Rectal smooth muscle tissue (tissue), 1 donor: Measurements from ENCODE around the gene PNPLA3.

Source experiments
- H3K27ac ChIP-seq: one replicate; pipeline ENCODE4 v1.7.0; 2013; ENCODE audit warnings: low read depth, low read length, inconsistent platforms
- H3K27me3 ChIP-seq: one replicate; pipeline ENCODE4 v1.7.0; 2013; ENCODE audit warnings: low read length; ENCODE audit not compliant: control insufficient read depth, insufficient read depth
- H3K36me3 ChIP-seq: one replicate; pipeline ENCODE4 v1.7.0; 2013; ENCODE audit warnings: low read length; ENCODE audit not compliant: control insufficient read depth, insufficient read depth
- H3K4me1 ChIP-seq: one replicate; pipeline ENCODE4 v1.7.0; 2013; ENCODE audit warnings: low read length; ENCODE audit not compliant: control insufficient read depth, insufficient read depth
- H3K4me3 ChIP-seq: one replicate; pipeline ENCODE4 v1.7.0; 2013; ENCODE audit warnings: low read length
- H3K9ac ChIP-seq: one replicate; pipeline ENCODE4 v1.7.0; 2013; ENCODE audit warnings: low read length

Gene PNPLA3

GRCh38 chr22:43941449-43941848, 17.8 kb downstream of the PNPLA3 start:
- no peak overlapping the region for H3K27ac ChIP-seq
- no peak overlapping the region for H3K4me3 ChIP-seq
- no peaks in the 10 kb centered on the region for H3K27me3 ChIP-seq
- H3K9ac ChIP-seq, result no peak overlapping the region
- no peaks in the 10 kb centered on the region for H3K4me1 ChIP-seq
- H3K36me3 ChIP-seq, result no peaks in the 10 kb centered on the region

GRCh38 chr22:43944670-43945430, 21.2 kb downstream of the PNPLA3 start:
- no peak overlapping the region for H3K4me3 ChIP-seq
- H3K27ac ChIP-seq, result no peak overlapping the region
- H3K36me3 ChIP-seq, result no peaks in the 10 kb centered on the region
- H3K9ac ChIP-seq, result no peak overlapping the region
- H3K4me1 ChIP-seq, result no peaks in the 10 kb centered on the region
- no peaks in the 10 kb centered on the region for H3K27me3 ChIP-seq

DNA sequence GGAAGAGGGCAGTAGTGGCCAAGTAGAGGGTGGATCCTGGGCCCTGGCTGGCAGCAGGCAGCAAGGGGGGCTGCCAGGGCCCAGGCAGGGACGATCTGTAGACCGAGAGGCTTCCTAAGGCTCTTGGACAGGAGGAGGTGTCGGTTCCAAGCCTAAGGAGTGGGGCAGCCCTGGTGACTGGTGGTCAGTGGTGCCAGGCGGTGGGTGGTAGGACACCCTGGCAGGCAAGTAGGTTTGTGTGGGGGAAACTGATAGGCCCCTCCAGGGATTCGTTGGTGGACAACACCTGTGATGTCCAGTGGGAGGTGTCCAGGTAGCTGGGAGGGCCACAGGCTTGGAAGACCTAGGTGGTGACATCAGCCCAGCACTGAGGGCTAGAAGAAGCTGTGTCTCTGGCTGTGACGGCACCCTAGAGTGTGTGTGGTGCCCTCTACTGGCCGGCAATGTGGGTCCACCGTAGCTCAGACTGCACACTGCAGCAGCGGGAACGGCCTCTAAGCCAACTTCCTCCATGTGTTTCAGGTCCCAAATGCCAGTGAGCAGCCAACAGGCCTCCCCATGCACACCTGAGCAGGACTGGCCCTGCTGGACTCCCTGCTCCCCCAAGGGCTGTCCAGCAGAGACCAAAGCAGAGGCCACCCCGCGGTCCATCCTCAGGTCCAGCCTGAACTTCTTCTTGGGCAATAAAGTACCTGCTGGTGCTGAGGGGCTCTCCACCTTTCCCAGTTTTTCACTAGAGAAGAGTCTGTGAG, 22.2 kb downstream of the PNPLA3 start:
- no peaks in the 10 kb centered on the region for H3K36me3 ChIP-seq

GRCh38 chr22:43946384-43946667, 22.7 kb downstream of the PNPLA3 start:
- no peaks in the 10 kb centered on the region for H3K4me1 ChIP-seq
- no peak overlapping the region for H3K27ac ChIP-seq
- H3K9ac ChIP-seq, result no peak overlapping the region
- no peaks in the 10 kb centered on the region for H3K36me3 ChIP-seq
- peaks cover under 1% of the 10 kb centered on the region for H3K27me3 ChIP-seq
- no peak overlapping the region for H3K4me3 ChIP-seq

More for the DNA sequence above, 22.2 kb downstream of the PNPLA3 start:
- H3K4me1 ChIP-seq, result no peaks in the 10 kb centered on the region
- no peak overlapping the region for H3K27ac ChIP-seq
- H3K4me3 ChIP-seq, result no peak overlapping the region
- no peaks in the 10 kb centered on the region for H3K27me3 ChIP-seq
- no peak overlapping the region for H3K9ac ChIP-seq

DNA sequence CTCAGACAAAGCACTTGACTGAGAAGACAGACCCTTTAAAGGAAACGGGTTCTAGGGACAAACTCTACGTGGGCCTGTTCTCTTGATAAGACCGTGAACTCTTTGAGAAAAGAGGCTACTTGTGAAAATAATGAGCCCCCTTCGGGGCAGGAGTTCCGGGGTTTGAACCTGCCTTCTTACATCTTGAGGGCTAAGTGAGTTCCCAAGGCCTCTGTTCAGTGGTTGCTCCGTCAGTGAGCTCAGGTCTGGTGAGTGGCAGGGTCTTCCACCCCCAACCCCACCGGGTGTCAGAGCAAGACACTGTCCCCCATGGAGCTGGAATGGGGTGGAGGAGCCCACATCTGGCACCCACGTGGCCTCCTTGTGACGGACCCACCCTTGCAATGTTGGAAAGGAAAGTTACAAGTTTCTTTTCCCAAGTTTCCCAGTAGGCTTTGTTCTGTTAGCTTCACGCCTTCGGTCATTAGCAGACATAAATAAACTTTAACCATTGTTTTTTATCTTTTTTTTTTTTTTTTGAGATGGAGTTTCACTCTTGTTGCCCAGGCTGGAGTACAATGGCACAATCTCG, 25.3 kb downstream of the PNPLA3 start:
- H3K27me3 ChIP-seq, result peaks cover 3% of the 10 kb centered on the region
- H3K9ac ChIP-seq, result no peak overlapping the region
- H3K36me3 ChIP-seq, result no peaks in the 10 kb centered on the region
- H3K4me3 ChIP-seq, result no peak overlapping the region
- H3K27ac ChIP-seq, result no peak overlapping the region
- no peaks in the 10 kb centered on the region for H3K4me1 ChIP-seq

DNA sequence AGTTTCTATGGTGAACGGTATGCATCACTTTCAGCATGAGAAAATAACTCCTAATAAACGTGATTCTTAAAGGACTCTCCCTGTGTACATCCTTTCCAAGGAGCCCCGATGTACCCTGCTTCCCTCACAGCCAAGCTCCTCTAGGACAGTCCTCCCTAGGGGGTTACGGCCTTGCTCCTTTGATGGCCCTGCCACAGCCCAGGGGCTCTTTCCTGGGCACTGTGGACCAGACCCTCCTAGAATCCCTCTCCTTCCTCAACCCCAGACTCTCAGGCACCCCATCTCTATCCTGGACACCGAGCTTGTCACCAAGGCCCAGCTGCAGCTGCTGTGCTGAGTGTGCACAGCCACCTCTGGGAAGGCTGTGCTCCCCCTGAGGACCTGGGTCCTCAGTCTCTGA, 27.8 kb downstream of the PNPLA3 start:
- Histone ChIP-seq H3K9ac (no peak overlapping the region), H3K27ac (no peak overlapping the region), H3K36me3 (no peaks in the 10 kb centered on the region), H3K4me3 (no peak overlapping the region), H3K4me1 (peaks cover 5% of the 10 kb centered on the region), H3K27me3 (peaks cover 3% of the 10 kb centered on the region)

GRCh38 chr22:43951966-43952365, 28.4 kb downstream of the PNPLA3 start:
- Histone ChIP-seq H3K27me3 (peaks cover 3% of the 10 kb centered on the region), H3K27ac (no peak overlapping the region), H3K36me3 (no peaks in the 10 kb centered on the region), H3K9ac (no peak overlapping the region), H3K4me1 (peaks cover 5% of the 10 kb centered on the region), H3K4me3 (no peak overlapping the region)

DNA sequence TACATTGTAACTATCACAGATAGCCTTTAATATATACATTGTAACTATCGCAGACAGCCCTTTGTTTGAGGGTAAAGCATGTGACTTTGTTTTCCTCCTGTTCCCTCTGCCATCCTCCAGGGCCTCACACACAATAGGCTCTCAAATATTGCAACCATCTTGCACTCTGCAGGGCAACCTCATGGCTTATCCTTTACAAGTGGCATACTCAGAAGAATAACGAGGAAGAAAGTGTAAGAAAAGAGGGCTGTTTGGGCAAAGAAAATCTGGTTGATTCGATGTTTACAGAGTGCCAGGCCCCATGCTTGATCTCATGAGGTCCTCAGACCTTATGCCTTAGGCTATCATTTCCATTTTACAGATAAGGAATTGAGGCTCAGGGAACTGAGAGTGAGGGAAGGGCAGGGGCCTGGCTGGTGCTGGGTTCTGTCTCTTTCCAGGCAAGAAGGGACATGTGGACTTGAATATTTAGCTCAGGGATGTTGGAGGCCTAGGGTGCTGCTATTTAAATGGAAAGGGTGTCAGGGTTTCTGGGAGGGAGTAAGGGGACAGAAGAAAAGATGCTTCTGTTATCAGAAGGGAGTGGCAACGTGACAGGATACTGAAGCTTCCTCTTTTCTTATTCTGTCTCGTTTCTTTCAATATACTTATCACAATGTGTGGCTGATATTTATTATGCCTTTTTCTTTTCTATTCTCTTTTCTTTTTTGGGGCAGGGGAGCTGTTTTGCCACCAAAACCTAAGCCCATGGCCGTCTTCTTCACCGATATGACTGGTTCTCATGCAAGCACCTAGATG, 30.6 kb downstream of the PNPLA3 start:
- no peak overlapping the region for H3K9ac ChIP-seq
- H3K27me3 ChIP-seq, result peaks cover 3% of the 10 kb centered on the region
- H3K27ac ChIP-seq, result no peak overlapping the region
- H3K36me3 ChIP-seq, result no peaks in the 10 kb centered on the region
- peak overlapping the region; percentile 96 for H3K4me3 ChIP-seq
- peaks cover 5% of the 10 kb centered on the region for H3K4me1 ChIP-seq

DNA sequence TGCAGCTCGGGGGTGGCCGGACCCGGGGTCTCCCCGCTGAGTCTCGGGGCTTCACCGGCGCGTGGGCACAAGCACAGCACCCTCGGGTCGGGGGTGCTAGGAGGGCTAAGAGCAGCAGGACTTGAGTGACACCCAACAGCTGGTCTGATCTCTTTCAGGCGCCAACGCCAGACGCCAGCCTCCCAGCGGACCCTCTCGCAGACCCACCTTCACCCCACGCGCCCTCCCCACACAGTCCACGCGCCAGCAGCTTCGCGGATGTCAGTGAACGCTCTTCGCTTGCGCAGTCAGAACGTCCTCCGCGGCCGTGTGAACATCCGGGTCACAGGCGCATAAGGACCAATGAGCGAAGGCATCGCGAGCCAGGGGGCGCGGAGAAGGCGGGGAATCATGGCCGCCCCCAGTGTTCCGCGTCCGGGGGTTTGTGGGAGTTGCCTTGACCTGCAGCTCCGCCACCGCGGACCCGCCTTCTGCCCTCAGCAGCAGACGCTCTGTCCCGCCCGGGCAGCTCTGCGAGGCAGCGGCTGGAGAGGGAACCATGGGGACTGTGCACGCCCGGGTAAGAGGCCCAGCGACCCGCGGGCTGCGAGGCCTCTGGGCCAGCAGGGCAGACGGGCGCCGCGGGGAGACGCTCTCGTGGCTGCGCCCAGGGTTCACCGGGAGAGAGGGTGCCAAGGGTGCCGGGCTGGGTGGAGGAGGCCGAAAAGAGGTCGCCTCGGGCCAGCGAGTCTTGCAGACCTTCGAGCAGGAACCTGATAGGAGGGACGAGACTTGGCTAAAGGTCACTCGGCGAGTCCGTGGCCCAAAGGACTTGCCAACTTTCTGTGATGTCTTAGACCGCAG, 31.7 kb downstream of the PNPLA3 start, which contains the start of gene SAMM50:
Gene SAMM50, plus strand, starts transcription at position 403 of the 843 bp plus-strand sequence. Its CDS starts 136 bp downstream, at position 539.
- Histone ChIP-seq H3K4me1 (peaks cover 5% of the 10 kb centered on the region), H3K27ac (peak within 1 kb of the TSS; percentile 78), H3K4me3 (peak within 1 kb of the TSS; percentile 96), H3K27me3 (peaks cover 3% of the 10 kb centered on the region), H3K9ac (peak within 1 kb of the TSS; percentile 20), H3K36me3 (no peaks in the 10 kb centered on the region)

DNA sequence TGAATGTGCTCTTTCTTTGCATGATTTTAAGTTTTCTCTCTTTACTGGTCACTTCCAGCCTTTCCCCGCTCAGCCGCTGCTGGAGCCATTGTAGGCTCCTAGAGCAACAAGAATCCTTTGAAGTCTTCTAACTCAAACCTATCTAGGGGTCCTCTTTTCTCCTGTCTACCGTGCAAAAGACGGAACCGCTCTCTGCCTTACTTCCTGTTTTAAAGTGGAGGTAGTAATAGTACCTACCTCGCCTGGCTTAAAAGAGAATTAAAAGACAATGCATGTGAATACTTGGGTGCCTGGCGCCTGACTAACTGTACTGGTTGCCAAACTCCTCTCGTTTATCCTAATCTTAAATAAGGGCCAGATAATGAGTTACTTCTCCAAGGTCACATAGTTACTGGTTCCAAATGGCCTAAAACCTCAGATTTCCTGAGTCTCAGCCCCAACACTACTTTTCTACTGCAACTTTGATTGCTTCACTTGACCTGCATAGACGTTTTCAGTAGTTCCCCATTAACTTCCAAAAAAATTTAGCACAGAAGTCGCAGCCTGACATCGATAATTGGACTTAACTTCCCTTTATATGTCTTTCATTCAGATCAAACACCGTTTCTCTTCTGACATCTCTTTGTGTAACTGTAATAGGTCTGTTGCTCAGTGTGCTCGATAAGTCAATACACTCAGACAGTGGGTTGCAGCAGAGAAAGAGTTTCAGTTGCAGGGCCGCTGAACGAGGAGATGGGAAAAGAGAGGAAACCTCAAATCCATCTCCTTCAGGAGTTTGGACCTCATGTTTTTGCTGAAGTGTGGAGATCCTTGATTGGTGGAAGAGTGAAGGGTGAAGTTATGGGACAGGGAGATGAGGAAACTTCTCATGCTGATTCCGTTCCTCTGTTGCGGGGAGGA, 32.5 kb downstream of the PNPLA3 start:
- peak overlapping the region; percentile 16 for H3K9ac ChIP-seq
- H3K27ac ChIP-seq, result peak overlapping the region; percentile 78
- H3K4me1 ChIP-seq, result peaks cover 5% of the 10 kb centered on the region
- H3K36me3 ChIP-seq, result no peaks in the 10 kb centered on the region
- peak overlapping the region; percentile 96 for H3K4me3 ChIP-seq
- H3K27me3 ChIP-seq, result peaks cover 3% of the 10 kb centered on the region
